Brain pericyte (primary cell): ENCODE data around the gene BORCS8.
"Not testable (repeated sequence)": the region's sequence is repeated elsewhere in the genome, so short reads cannot be mapped to it uniquely, and the experiment has no call there.

ENCODE experiments used
- DNase-seq: peaks from one replicate; pipeline ENCODE4 v3.0.0-alpha.2; 2012; ENCODE audit warnings: low read depth, low spot score

The BORCS8 gene

GRCh38 chr19:19192078-19192882 lies at the start of gene BORCS8, which contains the start of gene RFXANK:
TSS of gene BORCS8 (minus strand) at chr19:19192152. CDS start at chr19:19192117, 35 bp downstream.
TSS of gene RFXANK (plus strand) at chr19:19192258. CDS start at chr19:19193947, 1,689 bp downstream.
- peak; percentile 96 for DNase-seq

DNA sequence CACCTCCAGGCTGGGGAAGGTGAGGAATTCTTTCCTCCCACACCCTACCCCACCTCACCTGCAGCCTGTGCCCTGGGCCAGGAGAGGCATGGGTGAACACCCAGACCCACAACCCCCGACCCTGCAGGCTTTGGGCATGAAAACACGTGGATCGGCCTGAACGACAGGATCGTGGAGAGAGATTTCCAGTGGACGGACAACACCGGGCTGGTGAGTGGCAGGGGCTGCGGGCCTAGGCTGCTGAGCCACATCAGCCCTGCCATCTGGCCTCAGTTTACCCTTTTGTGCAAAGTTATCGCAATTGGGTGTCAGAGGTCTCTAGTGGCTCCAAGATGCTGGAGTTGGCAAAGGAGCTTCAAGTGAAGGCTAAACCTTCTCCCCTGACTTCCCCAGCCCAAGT lies 48.5 kb upstream of the BORCS8 start:
- DNase-seq: no peak

DNA sequence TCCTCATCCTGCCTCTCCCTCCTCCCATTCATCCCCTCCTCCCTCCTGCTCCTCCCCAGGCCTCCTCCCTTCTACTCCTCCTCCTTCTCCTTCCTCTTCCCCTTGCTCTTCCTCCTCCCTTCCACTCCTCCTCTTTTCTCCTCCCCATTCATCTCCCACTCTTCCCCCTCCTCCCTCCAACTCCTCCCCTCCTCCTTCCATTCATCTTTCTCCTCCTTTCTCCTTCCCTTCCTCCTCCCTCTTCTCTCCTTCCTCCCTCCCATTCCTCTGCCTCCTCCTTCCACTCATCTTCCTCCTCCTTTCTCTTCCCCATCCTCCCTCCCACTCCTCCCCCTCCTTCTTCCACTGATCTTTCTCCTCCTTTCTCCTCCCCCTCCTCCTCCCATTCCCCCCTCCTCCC lies 47.7 kb upstream of the BORCS8 start:
- DNase-seq: no peak

DNA sequence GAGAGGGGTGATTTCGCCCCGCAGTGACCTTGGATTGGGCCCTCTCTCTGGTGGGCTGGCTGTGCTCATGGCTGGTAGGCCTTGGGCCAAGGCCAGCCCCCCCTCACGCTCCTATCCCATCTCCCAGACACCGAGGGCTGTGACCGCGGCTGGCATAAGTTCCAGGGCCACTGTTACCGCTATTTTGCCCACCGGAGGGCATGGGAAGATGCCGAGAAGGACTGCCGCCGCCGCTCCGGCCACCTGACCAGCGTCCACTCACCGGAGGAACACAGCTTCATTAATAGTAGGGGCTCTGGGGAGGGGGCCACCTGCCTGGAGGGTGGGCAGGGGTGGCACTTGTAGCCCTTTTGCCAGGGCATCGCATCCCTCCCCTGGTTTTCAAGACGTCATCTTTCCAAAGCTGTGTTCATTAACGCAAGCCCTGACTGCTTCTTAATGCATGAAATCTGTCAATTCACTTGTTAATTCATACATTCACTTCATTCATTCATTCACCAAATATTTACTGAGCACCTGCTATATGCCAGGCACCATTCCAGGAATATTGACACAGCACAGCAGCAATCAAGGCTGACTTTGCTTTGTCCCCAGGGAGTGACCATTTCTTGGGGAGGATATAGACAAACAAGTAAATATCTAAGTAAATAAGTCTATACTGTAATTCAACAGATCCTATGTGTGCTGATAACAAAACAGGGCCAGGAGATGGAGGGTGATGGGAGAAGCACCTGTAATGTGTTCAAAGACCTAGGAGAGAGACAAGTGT lies 46.4 kb upstream of the BORCS8 start:
- no peak for DNase-seq

GRCh38 chr19:19236173-19236572 lies 44.2 kb upstream of the BORCS8 start:
- no peak for DNase-seq

GRCh38 chr19:19234220-19234816 lies 42.4 kb upstream of the BORCS8 start:
- no peak for DNase-seq

GRCh38 chr19:19232261-19232721 lies 40.3 kb upstream of the BORCS8 start:
- no peak for DNase-seq

- no peak for DNase-seq
Measured at GRCh38 chr19:19230999-19231398, 39.0 kb upstream of the BORCS8 start.

- DNase-seq: no peak
Measured at GRCh38 chr19:19229701-19230100, 37.7 kb upstream of the BORCS8 start.

DNA sequence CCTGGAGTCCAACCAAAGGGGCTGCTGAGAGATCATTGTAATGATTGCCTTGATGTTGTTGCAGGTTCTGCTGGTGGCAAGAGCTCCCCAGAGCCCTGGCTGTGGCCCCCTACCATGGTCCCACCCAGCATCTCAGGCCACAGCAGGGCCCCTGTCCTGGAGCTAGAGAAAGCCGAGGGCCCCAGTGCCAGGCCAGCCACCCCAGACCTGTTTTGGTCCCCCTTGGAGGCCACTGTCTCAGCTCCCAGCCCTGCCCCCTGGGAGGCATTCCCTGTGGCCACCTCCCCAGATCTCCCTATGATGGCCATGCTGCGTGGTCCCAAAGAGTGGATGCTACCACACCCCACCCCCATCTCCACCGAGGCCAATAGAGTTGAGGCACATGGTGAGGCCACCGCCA lies 35.3 kb upstream of the BORCS8 start:
- DNase-seq: no peak

- no peak for DNase-seq
Measured at GRCh38 chr19:19226663-19227062, 34.7 kb upstream of the BORCS8 start.

DNA sequence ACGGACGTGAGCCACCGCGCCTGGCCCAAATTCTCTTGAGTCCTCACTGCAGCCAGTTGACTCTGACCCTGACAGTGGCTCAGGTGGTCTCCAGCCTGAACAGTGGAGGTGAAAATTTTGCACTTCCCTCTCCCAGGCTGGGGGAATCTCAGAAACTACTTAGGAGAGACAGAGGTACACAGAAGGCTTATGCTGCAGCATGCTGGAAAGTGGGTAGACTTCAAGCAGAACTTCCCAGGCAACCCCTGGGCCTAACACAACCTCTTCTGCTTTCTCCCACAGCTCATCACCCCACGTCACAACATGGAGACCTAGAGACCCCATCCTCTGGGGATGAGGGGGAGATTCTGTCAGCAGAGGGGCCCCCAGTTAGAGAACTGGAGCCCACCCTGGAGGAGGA lies 34.3 kb upstream of the BORCS8 start:
- no peak for DNase-seq

DNA sequence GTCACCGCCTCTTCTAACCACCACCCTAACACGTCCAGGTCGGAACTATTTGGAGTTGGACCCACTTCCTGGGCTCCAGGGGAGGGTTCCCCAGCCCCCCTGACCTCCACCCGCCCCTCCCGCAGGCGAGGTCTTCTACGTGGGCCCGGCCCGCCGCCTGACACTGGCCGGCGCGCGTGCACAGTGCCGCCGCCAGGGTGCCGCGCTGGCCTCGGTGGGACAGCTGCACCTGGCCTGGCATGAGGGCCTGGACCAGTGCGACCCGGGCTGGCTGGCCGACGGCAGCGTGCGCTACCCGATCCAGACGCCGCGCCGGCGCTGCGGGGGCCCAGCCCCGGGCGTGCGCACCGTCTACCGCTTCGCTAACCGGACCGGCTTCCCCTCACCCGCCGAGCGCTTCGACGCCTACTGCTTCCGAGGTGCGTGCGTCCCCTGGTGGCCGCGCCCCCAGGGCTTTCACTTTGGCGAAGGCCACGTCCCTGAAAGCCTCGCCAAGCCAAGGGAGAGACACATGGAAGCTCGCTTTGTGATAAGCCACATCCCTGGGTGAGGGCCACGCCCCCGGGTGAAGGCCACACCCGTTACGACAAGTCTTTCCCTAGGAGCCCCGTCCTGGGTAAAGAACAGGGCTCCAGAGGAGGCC lies 33.0 kb upstream of the BORCS8 start:
- DNase-seq: no peak

DNA sequence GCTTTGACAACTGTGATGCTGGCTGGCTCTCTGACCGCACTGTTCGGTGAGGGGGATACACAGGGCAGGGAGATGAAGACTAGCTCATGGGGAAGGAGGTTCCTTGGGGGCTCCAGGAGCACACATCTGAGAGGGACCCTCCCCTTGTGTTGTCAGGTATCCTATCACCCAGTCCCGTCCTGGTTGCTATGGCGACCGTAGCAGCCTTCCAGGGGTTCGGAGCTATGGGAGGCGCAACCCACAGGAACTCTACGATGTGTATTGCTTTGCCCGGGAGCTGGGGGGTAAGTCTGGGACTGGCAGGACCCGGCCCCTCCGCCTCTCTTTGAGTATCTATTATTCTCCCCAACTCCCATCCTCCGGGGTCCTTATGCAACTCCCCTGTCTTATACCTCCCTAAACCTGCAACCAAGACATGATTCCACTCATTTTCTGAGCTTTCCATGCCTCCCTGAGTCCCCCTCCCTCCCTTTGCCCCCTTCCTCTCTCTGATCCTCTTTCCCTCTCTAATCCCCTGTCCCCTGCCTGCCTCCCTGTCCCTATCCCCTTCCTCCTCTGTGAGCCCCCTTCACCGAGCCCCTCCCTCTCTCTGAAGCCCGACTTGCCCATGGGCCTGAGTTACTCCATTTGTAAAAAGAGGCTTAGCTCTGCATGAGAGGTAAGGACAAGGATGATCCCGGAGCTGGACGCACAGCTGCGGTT lies 32.3 kb upstream of the BORCS8 start:
- DNase-seq: no peak

- DNase-seq: no peak
Measured at GRCh38 chr19:19223636-19224035, 31.7 kb upstream of the BORCS8 start.

- no peak for DNase-seq
Measured at GRCh38 chr19:19223060-19223459, 31.1 kb upstream of the BORCS8 start.

GRCh38 chr19:19221000-19221399 lies 29.0 kb upstream of the BORCS8 start:
- DNase-seq: not testable (repeated sequence)

DNA sequence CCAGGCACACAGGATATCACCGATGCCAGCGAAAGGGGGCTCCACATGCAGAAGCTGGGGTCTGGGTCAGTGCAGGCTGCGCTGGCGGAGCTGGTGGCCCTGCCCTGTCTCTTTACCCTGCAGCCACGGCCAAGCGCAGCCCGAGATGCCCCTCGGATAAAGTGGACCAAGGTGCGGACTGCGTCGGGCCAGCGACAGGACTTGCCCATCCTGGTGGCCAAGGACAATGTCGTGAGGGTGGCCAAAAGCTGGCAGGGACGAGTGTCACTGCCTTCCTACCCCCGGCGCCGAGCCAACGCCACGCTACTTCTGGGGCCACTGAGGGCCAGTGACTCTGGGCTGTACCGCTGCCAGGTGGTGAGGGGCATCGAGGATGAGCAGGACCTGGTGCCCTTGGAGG lies 27.0 kb upstream of the BORCS8 start:
- DNase-seq: no peak

GRCh38 chr19:19217099-19217498 lies 25.1 kb upstream of the BORCS8 start:
- DNase-seq: no peak

DNA sequence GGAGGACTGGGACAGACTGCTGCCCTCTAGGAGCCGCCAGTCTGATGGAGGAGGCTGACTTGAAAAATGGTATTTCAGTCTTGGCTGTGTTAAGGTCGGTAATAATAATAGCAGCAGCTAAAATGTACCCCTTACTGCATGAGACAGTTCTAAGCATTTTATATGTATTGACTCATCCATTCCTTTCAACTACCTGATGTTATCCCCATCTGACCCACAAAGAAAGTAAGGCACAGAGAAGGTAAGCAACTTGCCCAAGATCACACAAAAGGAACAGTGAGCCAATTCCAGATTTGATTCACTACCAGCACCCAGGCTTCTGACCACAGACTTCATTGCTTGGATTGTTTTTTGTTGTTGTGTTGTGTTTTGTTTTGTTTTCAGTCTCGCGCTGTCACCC lies 23.8 kb upstream of the BORCS8 start:
- DNase-seq: no peak

- DNase-seq: no peak
Measured at GRCh38 chr19:19214892-19215291, 22.9 kb upstream of the BORCS8 start.
